HepG2 (cell line): ENCODE measurements around the gene TRIM58. TPM values are rescaled to one million over a fixed set of nuclear protein-coding genes. Genes with fewer than 3 reads are reported as not detected.

ENCODE experiments used
- ATAC-seq: fragments of 200-7000 bp; cut with Tn5 transposase; 3 replicates; pipeline ENCODE4 v1.9.1; 2020; ENCODE audit warnings: mild to moderate bottlenecking, moderate library complexity
- BruUV-seq: library from RNA; stranded (reverse); fragments of 400-500 nt; replicated peaks from 2 replicates; lab custom pipeline; 2021; lab: Mats Ljungman, UMichigan
- CTCF ChIA-PET: fragments of 300-600 bp; formaldehyde crosslinking; extraction: SDS; loops from one replicate; lab custom pipeline; 2021; ENCODE audit warnings: low total read pairs, inconsistent platforms, low intra/inter-chr PET ratio; lab: Yijun Ruan, JAX
- POLR2A ChIA-PET: fragments of 350-600 bp; sonication (Branson Sonifier 250); formaldehyde crosslinking; loops from one replicate; lab custom pipeline; 2020; ENCODE audit warnings: antibody characterized with exemption, inconsistent platforms; lab: Yijun Ruan, JAX
- DNase-seq: peaks from one replicate; pipeline ENCODE4 v3.0.0-alpha.2; 2015; ENCODE audit warnings: low spot score
- FAIRE-seq: peaks from 3 replicates; lab custom pipeline; 2011; peaks lifted over from hg19 to GRCh38; lab: Jason Lieb, UNC
- H2AFZ ChIP-seq: one replicate; pipeline ENCODE4 v1.6.1; 2011; ENCODE audit warnings: low read length, inconsistent platforms
- H3K27ac ChIP-seq: fragments of 300-600 bp; 3 replicates; pipeline ENCODE4 v1.8.0; 2011; ENCODE audit warnings: mixed run types, mild to moderate bottlenecking, mixed read lengths, low read length, inconsistent platforms; ENCODE audit not compliant: insufficient read depth; ENCODE audit errors: extremely low read length
- H3K27me3 ChIP-seq, 2 experiments: fragments of 200-600 bp in 1 of 2; 2 replicates in 1 of 2; 3 replicates in 1 of 2; pipeline versions ENCODE4 v1.6.0 to v1.8.0; 2011; ENCODE audit warnings: low read length in 2 of 2, mild to moderate bottlenecking in 2 of 2, moderate library complexity in 2 of 2, inconsistent platforms in 1 of 2; ENCODE audit not compliant: insufficient read depth in 2 of 2, control insufficient read depth in 1 of 2
- H3K36me3 ChIP-seq, 2 experiments: fragments of 200-600 bp in 1 of 2; replicated peaks in 1 of 2; 2 replicates in 1 of 2; 3 replicates in 1 of 2; pipeline versions ENCODE4 v1.5.1 to v1.8.0; 2011; ENCODE audit warnings: low read length in 2 of 2, inconsistent platforms in 1 of 2; ENCODE audit not compliant: insufficient read depth in 2 of 2, control insufficient read depth in 1 of 2
- H3K4me1 ChIP-seq: 2 replicates; pipeline ENCODE4 v1.5.1; 2012; ENCODE audit warnings: low read length, inconsistent platforms; ENCODE audit not compliant: insufficient read depth
- H3K4me2 ChIP-seq: 2 replicates; pipeline ENCODE4 v1.6.0; 2011; ENCODE audit warnings: low read depth, low read length, inconsistent platforms
- H3K4me3 ChIP-seq, 3 experiments: fragments of 200-600 bp in 1 of 3; sonication (generic), shearing (Covaris generic) in 1 of 3; replicated peaks in 1 of 3; 2 replicates each; pipeline ENCODE4 v1.5.1; 2011 to 2016; ENCODE audit warnings: low read length in 3 of 3, inconsistent platforms in 2 of 3, low read depth in 2 of 3, mild to moderate bottlenecking in 2 of 3, control low read depth in 1 of 3, mixed read lengths in 1 of 3; ENCODE audit not compliant: insufficient read depth in 1 of 3
- H3K79me2 ChIP-seq: one replicate; pipeline ENCODE4 v1.6.1; 2011; ENCODE audit warnings: low read length, inconsistent platforms; ENCODE audit not compliant: insufficient read depth
- H3K9ac ChIP-seq: 2 replicates; pipeline ENCODE4 v1.6.0; 2011; ENCODE audit warnings: mild to moderate bottlenecking, low read depth, low read length, inconsistent platforms; ENCODE audit not compliant: insufficient read depth
- H3K9me3 ChIP-seq: 2 replicates; pipeline ENCODE4 v1.5.1; 2012; ENCODE audit warnings: mild to moderate bottlenecking, low read length
- H4K20me1 ChIP-seq: 2 replicates; pipeline ENCODE4 v1.6.0; 2011; ENCODE audit warnings: inconsistent platforms, mild to moderate bottlenecking, low read length, moderate library complexity; ENCODE audit not compliant: insufficient read depth
- CENPX ChIP-seq: sonication (generic); formaldehyde crosslinking; IDR thresholded peaks from 2 replicates; pipeline ENCODE4 v1.9.0; 2021; ENCODE audit warnings: mild to moderate bottlenecking, missing genetic modification reagents, moderate library complexity
- ISX ChIP-seq: sonication (generic); formaldehyde crosslinking; conservative IDR thresholded peaks from 2 replicates; pipeline ENCODE4 v1.5.0; 2020; ENCODE audit warnings: missing genetic modification reagents
- NFATC3 ChIP-seq: sonication (generic); formaldehyde crosslinking; IDR thresholded peaks from 2 replicates; pipeline ENCODE4 v1.5.1; 2020; ENCODE audit warnings: mild to moderate bottlenecking, missing genetic modification reagents
- THRA ChIP-seq: sonication (generic); formaldehyde crosslinking; IDR thresholded peaks from 2 replicates; pipeline ENCODE4 v1.4.0; 2020; ENCODE audit warnings: missing genetic modification reagents, borderline replicate concordance
- XRCC5 ChIP-seq: fragments of 200-400 bp; formaldehyde crosslinking; optimal IDR thresholded peaks from 2 replicates; pipeline ENCODE3; 2017; ENCODE audit warnings: mild to moderate bottlenecking, low read length
- ZNF343 ChIP-seq: sonication (generic); formaldehyde crosslinking; IDR thresholded peaks from 2 replicates; pipeline ENCODE4 v1.4.0; 2020; ENCODE audit warnings: mild to moderate bottlenecking, missing genetic modification reagents
- ZNF354B ChIP-seq: sonication (generic); formaldehyde crosslinking; IDR thresholded peaks from 2 replicates; pipeline ENCODE4 v1.8.0; 2022; ENCODE audit warnings: mild to moderate bottlenecking, missing genetic modification reagents
- ZSCAN29 ChIP-seq: sonication (generic); formaldehyde crosslinking; conservative IDR thresholded peaks from 2 replicates; pipeline ENCODE4 v1.4.0; 2020; ENCODE audit warnings: mild to moderate bottlenecking, missing genetic modification reagents
- WGBS: methylation state at CpG from one replicate; pipeline ENCODE4 v1.1.6; 2017; ENCODE audit warnings: low lambda C conversion rate; 5-methylcytosine and 5-hydroxymethylcytosine counted together
- in situ Hi-C: cut with HindIII; loops from 2 replicates; pipeline ENCODE4 v1.10.0; 2017; ENCODE audit warnings: low pct_unique_long_range_greater_than_20kb; ENCODE audit not compliant: extremely low pct_ligation_motif_present
- intact Hi-C: fragments of 100-400 bp; cut with micrococcal nuclease; formaldehyde crosslinking; loops from one replicate; pipeline ENCODE4 v1.10.0; 2022; ENCODE audit not compliant: unreplicated experiment
- polyA plus RNA-seq, 8 experiments: library from polyadenylated mRNA; depleted of rRNA in 3 of 8; stranded (reverse) in 7 of 8; unstranded in 1 of 8; fragments of >200 nt; fragmentation: Illumina TruSeq in 4 of 8; extraction: Trizol in 4 of 8; gene quantifications; 2 replicates each; pipeline versions ENCODE4 v1.2.1 to v1.2.3, GENCODE V29; 2011 to 2016; ENCODE audit warnings: low read depth in 4 of 8, missing spikeins in 1 of 8, mixed read lengths in 1 of 8; ENCODE audit not compliant: insufficient read depth in 1 of 8
- total RNA-seq, 5 experiments: library from RNA; depleted of rRNA; stranded (reverse); fragments of >200 nt; fragmentation: Illumina TruSeq; extraction: Trizol; gene quantifications; 2 replicates each; pipeline ENCODE4 v1.2.3, GENCODE V29; 2016; ENCODE audit warnings: low read depth in 1 of 5

TRIM58 gene
- total and polyA plus RNA-seq, 2 of the 13 experiments (the other 11 are each of a cell fraction or from before 2014, with no cell fraction given), result not detected

- no peak for TF ChIP-seq THRA (CRISPR knock-in tag)
- no peak for TF ChIP-seq ISX
These were observed 39.0 kb downstream of the TRIM58 start (continued) for GRCh38 chr1:247895976-247896375.

GRCh38 chr1:247904122-247904521 is 47.1 kb downstream of the TRIM58 start:
- no peak for ATAC-seq

GRCh38 chr1:247905181-247905580 is 48.2 kb downstream of the TRIM58 start:
- Histone ChIP-seq H3K4me2 (no peak overlapping the region), H3K27me3 (no peaks in the 10 kb centered on the region; a peak in 1 of 5 replicates), H3K79me2 (no peaks in the 10 kb centered on the region), H3K9me3 (peaks cover 17% of the 10 kb centered on the region; the same call in 1 of the 2 replicates), H2AFZ (no peak overlapping the region), H3K36me3 (no peaks in the 10 kb centered on the region), H4K20me1 (no peaks in the 10 kb centered on the region), H3K4me3 (no peak overlapping the region), H3K27ac (no peak overlapping the region), H3K9ac (no peak overlapping the region), H3K4me1 (no peaks in the 10 kb centered on the region)
- no peak for DNase-seq
- in situ Hi-C loops, result no loop called here
- no TSS peak for BruUV-seq
- POLR2A ChIA-PET, result no interaction called here
- no peak for ATAC-seq
- no peak for FAIRE-seq
- TF ChIP-seq ZNF354B (CRISPR knock-in tag) (no peak), XRCC5 (no peak), CENPX (CRISPR knock-in tag) (no peak), NFATC3 (no peak)
- CTCF ChIA-PET, result no interaction called here
- 59% methylated on average over 10 of the region's 13 CpGs for WGBS
- intact Hi-C loops, result no loop called here

More at GRCh38 chr1:247904122-247904521, 47.1 kb downstream of the TRIM58 start:
- in situ Hi-C loops, result no loop called here
- Histone ChIP-seq H3K9me3 (peaks cover 16% of the 10 kb centered on the region; the same call in 1 of the 2 replicates), H3K4me1 (no peaks in the 10 kb centered on the region), H3K9ac (no peak overlapping the region), H3K27ac (no peak overlapping the region), H3K4me3 (no peak overlapping the region), H3K36me3 (no peaks in the 10 kb centered on the region), H3K27me3 (no peaks in the 10 kb centered on the region; a peak in 1 of 5 replicates), H3K79me2 (no peaks in the 10 kb centered on the region), H3K4me2 (no peak overlapping the region), H4K20me1 (no peaks in the 10 kb centered on the region), H2AFZ (no peak overlapping the region)
- FAIRE-seq (no peak), DNase-seq (no peak)
- WGBS, result under 1% methylated on average over 6 of the region's 6 CpGs
- no peak for TF ChIP-seq ZSCAN29 (CRISPR knock-in tag)
- TF ChIP-seq ZNF343 (CRISPR knock-in tag), result no peak
- intact Hi-C loops, result no loop called here
- CTCF ChIA-PET, result no interaction called here
- no TSS peak for BruUV-seq
- POLR2A ChIA-PET, result no interaction called here
